ENCODE measurements around the gene CACNA2D3. TPM values are rescaled to one million over a fixed set of nuclear protein-coding genes. Genes with fewer than 3 reads are reported as not detected.

CACNA2D3 gene
- total RNA-seq, 2 donors from 2014 or later = 0.97 TPM; not detected in 1

GRCh38 chr3:54159917-54160316 is 37.6 kb downstream of the CACNA2D3 start:
- H3K4me3 ChIP-seq (ENCODE audit: low read length) = no peak overlapping the region
- no peaks in the 10 kb centered on the region for H3K27me3 ChIP-seq (ENCODE audit: control insufficient read depth, insufficient read depth, low read length, poor library complexity, severe bottlenecking)
- WGBS, 2 experiments (ENCODE audit: insufficient coverage in 1 of 2, insufficient read length in 1 of 2) = 43% methylated on average over 2 of the region's 3 CpGs; no CpG with 5 or more reads in 1 of the 2 experiments
- TF ChIP-seq CTCF (conservative IDR thresholded peaks at IDR 0.05) = no peak
- H3K9me3 ChIP-seq (ENCODE audit: control insufficient read depth, low read length) = no peaks in the 10 kb centered on the region
- Mint-ChIP-seq H3K9me3 (no peaks in the 10 kb centered on the region), H3K27me3 (ENCODE audit: insufficient read depth) (no peaks in the 10 kb centered on the region), H3K4me3 (no peak overlapping the region), H3K36me3 (ENCODE audit: low read depth) (no peaks in the 10 kb centered on the region), H3K4me1 (peaks cover 26% of the 10 kb centered on the region), H3K27ac (no peak overlapping the region)
- no peak overlapping the region for H3K27ac ChIP-seq (ENCODE audit: low read depth, low read length)
- DNase-seq = no peak
- H3K4me1 ChIP-seq (ENCODE audit: control insufficient read depth, insufficient read depth, low read length) = no peaks in the 10 kb centered on the region
- no peaks in the 10 kb centered on the region for H3K36me3 ChIP-seq (ENCODE audit: control insufficient read depth, insufficient read depth, low read length)
- H3K9ac ChIP-seq (ENCODE audit: extremely low read depth, low read length, poor library complexity, severe bottlenecking) = no peak overlapping the region

GRCh38 chr3:54163441-54163840 is 41.1 kb downstream of the CACNA2D3 start:
- H3K36me3 ChIP-seq (ENCODE audit: control insufficient read depth, insufficient read depth, low read length) = no peaks in the 10 kb centered on the region
- WGBS, 2 experiments (ENCODE audit: insufficient coverage in 1 of 2, insufficient read length in 1 of 2) = 71 to 73% methylated on average over 9 of the region's 9 CpGs
- no peak overlapping the region for H3K4me3 ChIP-seq (ENCODE audit: low read length)
- Mint-ChIP-seq H3K27me3 (ENCODE audit: insufficient read depth) (no peaks in the 10 kb centered on the region), H3K27ac (no peak overlapping the region), H3K4me1 (peaks cover 29% of the 10 kb centered on the region), H3K9me3 (peaks cover 2% of the 10 kb centered on the region), H3K4me3 (no peak overlapping the region), H3K36me3 (ENCODE audit: low read depth) (no peaks in the 10 kb centered on the region)
- no peak overlapping the region for H3K27ac ChIP-seq (ENCODE audit: low read depth, low read length)
- no peak overlapping the region for H3K9ac ChIP-seq (ENCODE audit: extremely low read depth, low read length, poor library complexity, severe bottlenecking)
- no peaks in the 10 kb centered on the region for H3K9me3 ChIP-seq (ENCODE audit: control insufficient read depth, low read length)
- DNase-seq = no peak
- TF ChIP-seq CTCF (conservative IDR thresholded peaks at IDR 0.05) = no peak
- no peaks in the 10 kb centered on the region for H3K27me3 ChIP-seq (ENCODE audit: control insufficient read depth, insufficient read depth, low read length, poor library complexity, severe bottlenecking)
- no peaks in the 10 kb centered on the region for H3K4me1 ChIP-seq (ENCODE audit: control insufficient read depth, insufficient read depth, low read length)

- Histone ChIP-seq H3K27ac (ENCODE audit: low read depth, low read length) (no peak overlapping the region), H3K9ac (ENCODE audit: extremely low read depth, low read length, poor library complexity, severe bottlenecking) (no peak overlapping the region), H3K4me3 (ENCODE audit: low read length) (no peak overlapping the region), H3K4me1 (ENCODE audit: control insufficient read depth, insufficient read depth, low read length) (no peaks in the 10 kb centered on the region), H3K36me3 (ENCODE audit: control insufficient read depth, insufficient read depth, low read length) (no peaks in the 10 kb centered on the region), H3K27me3 (ENCODE audit: control insufficient read depth, insufficient read depth, low read length, poor library complexity, severe bottlenecking) (no peaks in the 10 kb centered on the region), H3K9me3 (ENCODE audit: control insufficient read depth, low read length) (no peaks in the 10 kb centered on the region)
- Mint-ChIP-seq H3K27me3 (ENCODE audit: insufficient read depth) (no peaks in the 10 kb centered on the region), H3K9me3 (peaks cover 2% of the 10 kb centered on the region), H3K27ac (no peak overlapping the region), H3K36me3 (ENCODE audit: low read depth) (no peaks in the 10 kb centered on the region), H3K4me1 (peaks cover 30% of the 10 kb centered on the region), H3K4me3 (no peak overlapping the region)
- WGBS, 2 experiments (ENCODE audit: insufficient coverage in 1 of 2, insufficient read length in 1 of 2) = 76 to 83% methylated on average over 8 to 10 of the region's 10 CpGs
- DNase-seq = peak; percentile 58
- no peak for TF ChIP-seq CTCF (conservative IDR thresholded peaks at IDR 0.05)
Measured at GRCh38 chr3:54164192-54164975, 42.0 kb downstream of the CACNA2D3 start.

All from endodermal cell (in vitro differentiated cells).